Mucosa of stomach (tissue), 1 donor: ENCODE results near the gene RFX3.

ENCODE experiments used
- H3K27me3 ChIP-seq: one replicate; pipeline ENCODE4 v1.7.0; 2013; ENCODE audit warnings: mild to moderate bottlenecking, low read length; ENCODE audit not compliant: control insufficient read depth, insufficient read depth
- H3K36me3 ChIP-seq: one replicate; pipeline ENCODE4 v1.7.0; 2013; ENCODE audit warnings: low read length; ENCODE audit not compliant: control insufficient read depth, insufficient read depth
- H3K4me1 ChIP-seq: one replicate; pipeline ENCODE4 v1.7.0; 2013; ENCODE audit warnings: mild to moderate bottlenecking, low read length; ENCODE audit not compliant: control insufficient read depth, insufficient read depth
- H3K4me3 ChIP-seq: one replicate; pipeline ENCODE4 v1.7.0; 2013; ENCODE audit warnings: low read length
- H3K9ac ChIP-seq: one replicate; pipeline ENCODE4 v1.7.0; 2013; ENCODE audit warnings: mild to moderate bottlenecking, low read length, moderate library complexity
- H3K9me3 ChIP-seq: one replicate; pipeline ENCODE4 v1.7.0; 2013; ENCODE audit warnings: mild to moderate bottlenecking, low read length, moderate library complexity; ENCODE audit not compliant: control insufficient read depth
- donor health status: Pancreatic carcinoma.

RFX3 gene

DNA sequence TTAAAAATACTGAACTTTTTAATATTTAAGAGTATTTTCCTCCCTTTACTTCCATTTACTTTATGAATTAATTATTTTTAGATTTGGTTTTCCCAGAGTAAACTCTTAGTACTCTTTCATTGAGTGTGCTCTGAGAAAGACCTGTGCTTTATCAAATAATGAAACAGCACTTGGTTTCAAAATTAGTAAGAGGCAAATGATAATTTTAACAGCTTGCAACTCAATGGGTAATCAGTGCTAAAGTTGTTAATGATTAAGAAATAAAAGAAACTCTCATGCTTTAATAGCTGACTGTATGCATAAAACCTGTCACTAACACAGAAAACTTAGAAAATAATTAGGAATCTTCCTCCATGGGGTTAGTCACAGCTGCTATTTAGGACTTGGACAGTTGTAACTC is 244.4 kb downstream of the RFX3 start:
- Histone ChIP-seq H3K27me3 (no peaks in the 10 kb centered on the region), H3K9ac (no peak overlapping the region), H3K4me1 (no peaks in the 10 kb centered on the region), H3K9me3 (no peaks in the 10 kb centered on the region), H3K4me3 (no peak overlapping the region), H3K36me3 (no peaks in the 10 kb centered on the region)

DNA sequence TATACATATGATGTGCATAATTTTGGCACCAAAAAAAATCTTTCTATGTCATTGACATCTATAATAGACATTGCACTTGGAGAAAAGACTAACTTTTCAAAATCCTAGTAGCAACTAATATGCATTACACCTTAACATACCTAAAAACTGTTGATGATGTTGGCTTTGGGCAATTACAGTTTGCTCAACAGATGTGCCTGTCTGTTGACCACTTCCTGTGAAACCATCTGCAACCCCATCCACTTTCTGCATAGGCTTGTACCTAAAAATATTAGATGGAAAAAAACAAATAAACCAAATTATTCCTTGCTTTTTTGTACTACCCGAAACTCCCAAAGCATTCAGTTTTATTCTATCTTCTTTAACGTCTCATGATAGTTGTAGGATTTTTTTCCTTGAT is 248.6 kb downstream of the RFX3 start:
- no peaks in the 10 kb centered on the region for H3K9me3 ChIP-seq
- no peaks in the 10 kb centered on the region for H3K4me1 ChIP-seq
- no peak overlapping the region for H3K9ac ChIP-seq
- H3K27me3 ChIP-seq = no peaks in the 10 kb centered on the region
- H3K36me3 ChIP-seq = no peaks in the 10 kb centered on the region
- H3K4me3 ChIP-seq = no peak overlapping the region

DNA sequence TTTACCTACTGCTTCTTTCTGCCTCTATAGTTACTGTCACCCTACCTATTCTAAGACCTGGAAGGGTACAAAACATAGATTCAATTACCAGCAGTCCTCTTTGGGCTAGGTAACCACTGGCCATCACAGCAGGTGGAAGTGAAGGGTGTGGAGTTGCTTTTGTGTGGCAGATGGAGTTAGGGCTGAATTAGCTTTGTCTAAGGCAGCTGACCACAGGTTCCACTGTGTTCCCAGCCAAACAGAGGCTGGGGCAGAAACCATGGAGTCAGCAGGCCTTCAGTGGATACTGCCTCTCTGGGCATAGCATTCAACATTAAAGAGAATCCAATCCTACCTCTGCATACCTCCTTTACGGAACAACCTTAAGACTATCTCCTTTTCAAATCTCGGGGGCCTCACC is 254.2 kb downstream of the RFX3 start:
- H3K4me3 ChIP-seq = no peak overlapping the region
- no peaks in the 10 kb centered on the region for H3K4me1 ChIP-seq
- H3K27me3 ChIP-seq = no peaks in the 10 kb centered on the region
- no peaks in the 10 kb centered on the region for H3K9me3 ChIP-seq
- H3K9ac ChIP-seq = no peak overlapping the region
- H3K36me3 ChIP-seq = no peaks in the 10 kb centered on the region

DNA sequence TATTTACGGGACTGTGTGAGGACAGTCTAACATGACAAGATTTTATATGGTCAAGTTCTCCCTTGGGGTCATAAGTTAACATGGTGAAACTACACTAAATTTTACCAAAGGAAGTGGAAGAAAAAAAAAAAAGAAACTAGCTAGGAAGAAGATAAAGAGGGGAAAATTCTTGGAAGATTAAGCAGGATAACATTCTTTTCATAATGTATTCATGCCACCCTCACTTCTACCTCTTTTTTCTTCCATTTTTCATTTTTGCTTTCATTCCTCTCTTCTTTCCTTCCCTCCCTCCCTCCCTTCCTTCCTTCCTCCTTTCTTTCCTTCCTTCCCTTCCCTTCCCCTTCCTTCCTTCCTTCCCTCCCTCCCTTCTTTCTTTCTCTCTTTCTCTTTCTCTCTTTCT is 254.6 kb downstream of the RFX3 start:
- no peak overlapping the region for H3K9ac ChIP-seq
- H3K27me3 ChIP-seq = no peaks in the 10 kb centered on the region
- no peak overlapping the region for H3K4me3 ChIP-seq
- H3K36me3 ChIP-seq = no peaks in the 10 kb centered on the region
- no peaks in the 10 kb centered on the region for H3K9me3 ChIP-seq
- H3K4me1 ChIP-seq = no peaks in the 10 kb centered on the region

DNA sequence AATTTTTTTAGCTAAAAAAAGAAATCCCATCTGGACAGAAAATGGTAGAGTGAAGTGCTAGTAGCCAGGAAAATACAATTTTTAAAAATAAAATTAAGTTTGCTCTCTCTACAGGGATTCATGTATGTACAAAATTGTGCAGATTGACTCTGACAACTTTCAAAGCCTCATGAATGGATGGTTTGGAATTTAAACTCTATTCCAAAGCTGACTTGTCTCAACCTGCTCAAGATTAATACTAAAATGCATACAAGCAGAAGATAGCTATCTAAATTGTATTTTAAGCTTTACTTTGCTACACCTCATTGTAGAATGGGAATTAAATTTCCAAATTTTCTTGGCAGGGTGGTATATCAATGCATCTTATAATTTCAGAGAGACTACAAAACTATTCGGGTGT is 257.6 kb downstream of the RFX3 start:
- no peaks in the 10 kb centered on the region for H3K9me3 ChIP-seq
- H3K4me3 ChIP-seq = no peak overlapping the region

DNA sequence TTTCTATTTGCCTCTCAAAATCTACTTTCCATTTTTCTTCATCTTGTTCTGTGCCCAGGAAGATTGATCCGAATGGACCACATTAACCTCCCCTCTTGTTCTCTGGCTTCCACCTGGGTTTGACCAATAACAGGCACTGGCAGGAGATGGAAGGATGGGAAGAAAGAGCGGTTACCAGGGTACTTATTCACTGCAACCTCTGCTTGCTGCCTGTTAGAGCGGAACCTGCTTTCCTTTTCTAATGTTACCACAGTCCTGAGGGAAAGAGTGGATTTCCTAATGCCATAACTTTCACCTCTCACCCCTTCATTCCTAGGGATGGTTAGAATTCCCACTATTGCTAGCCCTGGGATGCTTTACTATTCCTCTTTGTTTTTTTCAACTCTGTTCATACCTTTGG is 262.1 kb downstream of the RFX3 start:
- Histone ChIP-seq H3K27me3 (no peaks in the 10 kb centered on the region), H3K36me3 (no peaks in the 10 kb centered on the region), H3K4me3 (no peak overlapping the region), H3K9me3 (no peaks in the 10 kb centered on the region), H3K9ac (no peak overlapping the region), H3K4me1 (no peaks in the 10 kb centered on the region)

More for the DNA sequence above, 257.6 kb downstream of the RFX3 start:
- H3K4me1 ChIP-seq = no peaks in the 10 kb centered on the region
- H3K27me3 ChIP-seq = no peaks in the 10 kb centered on the region
- no peak overlapping the region for H3K9ac ChIP-seq
- no peaks in the 10 kb centered on the region for H3K36me3 ChIP-seq

DNA sequence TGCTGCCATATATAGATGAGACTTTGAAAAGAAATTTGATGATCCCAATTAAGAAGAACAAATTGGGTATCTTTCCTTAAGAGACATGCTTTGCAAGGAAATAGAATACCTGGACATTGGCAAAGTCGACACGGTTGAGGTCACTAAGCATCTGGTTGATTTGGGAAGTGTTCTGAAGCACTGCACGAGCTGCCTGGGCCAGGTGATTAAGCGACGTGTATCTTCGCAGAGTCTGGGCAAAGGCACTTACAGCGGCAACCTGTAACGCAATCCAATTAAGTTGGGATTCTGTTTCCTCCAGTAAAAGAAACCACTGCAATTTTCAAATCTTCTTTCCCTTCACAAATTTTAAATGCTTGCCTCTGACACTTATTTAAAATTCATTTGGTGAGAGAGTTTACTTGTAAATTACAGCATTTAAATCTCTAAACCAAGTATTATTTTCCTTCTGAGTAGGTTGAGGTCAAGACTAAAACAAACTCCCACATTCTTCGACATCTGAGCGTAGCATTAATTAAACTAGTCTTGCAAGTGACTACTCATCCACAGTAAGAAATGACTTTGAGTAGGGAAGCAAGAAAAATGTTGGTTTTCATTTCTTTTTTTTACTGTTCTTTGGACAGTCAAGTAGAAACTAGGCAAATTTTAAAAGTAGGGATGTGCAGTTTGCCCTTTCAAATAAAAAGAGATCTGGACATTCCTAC is 262.8 kb downstream of the RFX3 start:
- no peaks in the 10 kb centered on the region for H3K9me3 ChIP-seq
- H3K9ac ChIP-seq = no peak overlapping the region
- no peaks in the 10 kb centered on the region for H3K36me3 ChIP-seq
- H3K4me1 ChIP-seq = no peaks in the 10 kb centered on the region
- H3K4me3 ChIP-seq = no peak overlapping the region
- no peaks in the 10 kb centered on the region for H3K27me3 ChIP-seq

DNA sequence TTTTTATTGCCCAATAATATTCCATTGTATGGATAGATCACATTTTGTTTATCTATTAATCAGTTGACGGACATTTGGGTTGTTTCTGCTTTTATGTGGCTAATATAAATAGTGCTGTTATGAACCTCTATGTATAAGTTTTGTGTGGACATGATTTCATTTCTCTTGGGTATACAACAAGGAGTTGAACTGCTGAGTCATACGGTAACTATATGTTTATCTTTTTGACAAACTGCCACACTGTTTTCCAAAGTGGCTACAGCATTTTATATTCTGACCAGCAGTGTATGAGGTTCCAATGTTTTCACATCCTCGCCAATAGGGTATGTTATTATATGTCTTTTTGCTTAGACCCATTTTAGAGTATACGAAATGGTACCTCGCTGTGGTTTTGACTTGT is 264.3 kb downstream of the RFX3 start:
- Histone ChIP-seq H3K36me3 (no peaks in the 10 kb centered on the region), H3K9me3 (no peaks in the 10 kb centered on the region), H3K4me3 (no peak overlapping the region), H3K9ac (no peak overlapping the region), H3K27me3 (no peaks in the 10 kb centered on the region), H3K4me1 (no peaks in the 10 kb centered on the region)

DNA sequence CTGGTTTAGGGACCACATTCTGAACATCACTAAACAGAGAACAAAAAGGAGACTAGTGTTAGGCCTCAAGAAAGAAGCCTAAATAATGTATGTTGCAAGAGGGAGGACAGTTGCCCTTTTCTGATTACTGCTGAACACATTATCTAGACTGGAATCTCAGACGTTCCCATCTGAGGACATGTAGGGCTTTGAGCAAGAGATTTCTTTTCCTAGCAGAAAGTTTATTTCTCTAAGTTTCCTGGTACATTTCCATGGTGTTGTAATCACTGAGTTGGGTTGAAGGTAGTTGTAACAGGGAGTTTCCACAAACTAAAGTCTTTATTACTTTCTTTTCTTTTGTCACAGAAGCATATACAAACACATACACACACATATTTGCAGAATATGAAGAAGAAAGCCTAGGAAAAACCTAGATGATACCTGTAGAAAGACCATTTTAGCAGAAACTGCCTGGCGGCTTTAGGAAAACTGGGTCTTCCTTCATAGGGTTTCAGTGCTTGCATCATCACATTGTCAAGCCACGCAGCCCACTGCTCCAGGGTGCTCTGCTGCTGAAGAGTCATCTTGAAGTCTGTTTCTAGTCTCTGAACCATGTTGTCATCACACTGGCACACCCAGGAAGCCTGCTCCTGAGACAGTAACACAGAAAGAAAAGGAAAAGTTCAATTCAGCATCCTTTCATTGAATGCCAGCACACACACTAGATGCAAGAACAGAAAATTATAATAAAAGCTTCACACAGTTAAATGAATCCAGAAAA is 269.1 kb downstream of the RFX3 start:
- H3K9me3 ChIP-seq = no peaks in the 10 kb centered on the region
- H3K4me1 ChIP-seq = no peaks in the 10 kb centered on the region
- no peaks in the 10 kb centered on the region for H3K27me3 ChIP-seq
- no peaks in the 10 kb centered on the region for H3K36me3 ChIP-seq
- H3K9ac ChIP-seq = no peak overlapping the region
- no peak overlapping the region for H3K4me3 ChIP-seq

DNA sequence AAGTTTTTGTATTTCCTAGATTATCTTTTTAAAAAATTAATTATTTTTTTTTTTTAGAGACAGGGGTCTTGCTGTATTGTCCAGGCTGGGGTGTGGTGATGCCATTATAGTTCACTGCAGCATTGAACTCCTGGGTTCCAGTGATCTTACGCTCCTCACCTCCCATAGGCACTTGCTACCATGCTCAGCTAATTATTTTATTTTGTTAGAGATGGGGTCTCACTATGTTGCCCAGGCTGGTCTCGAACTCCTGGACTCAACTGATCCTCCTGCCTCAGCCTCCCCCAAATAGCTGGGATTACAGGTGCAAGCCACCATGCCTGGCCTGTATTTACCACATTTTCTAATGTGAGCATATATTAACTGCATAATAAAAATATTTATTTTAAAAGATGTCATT is 274.5 kb downstream of the RFX3 start:
- no peaks in the 10 kb centered on the region for H3K36me3 ChIP-seq
- no peak overlapping the region for H3K9ac ChIP-seq
- H3K27me3 ChIP-seq = no peaks in the 10 kb centered on the region

DNA sequence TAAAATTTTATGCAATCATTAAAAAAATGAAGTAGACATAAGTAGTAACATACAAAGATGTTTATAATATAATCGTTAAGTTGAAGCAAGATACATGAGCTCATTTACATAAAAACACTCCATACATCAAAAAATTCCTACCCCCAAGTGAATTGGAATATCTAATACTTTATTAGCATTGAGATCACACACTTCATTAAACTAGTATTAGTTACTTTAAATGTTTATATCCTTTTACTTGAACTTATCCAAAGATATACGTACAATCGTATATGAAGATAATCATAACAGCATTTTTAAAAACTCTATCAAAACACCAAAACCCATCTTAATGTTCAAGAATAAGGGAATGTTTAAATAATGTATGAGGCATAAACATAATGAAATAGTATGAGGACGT is 275.1 kb downstream of the RFX3 start:
- Histone ChIP-seq H3K9me3 (no peaks in the 10 kb centered on the region), H3K27me3 (no peaks in the 10 kb centered on the region), H3K36me3 (no peaks in the 10 kb centered on the region), H3K4me1 (no peaks in the 10 kb centered on the region), H3K9ac (no peak overlapping the region), H3K4me3 (no peak overlapping the region)

More for the DNA sequence above, 274.5 kb downstream of the RFX3 start:
- H3K9me3 ChIP-seq = no peaks in the 10 kb centered on the region
- H3K4me1 ChIP-seq = no peaks in the 10 kb centered on the region
- no peak overlapping the region for H3K4me3 ChIP-seq

DNA sequence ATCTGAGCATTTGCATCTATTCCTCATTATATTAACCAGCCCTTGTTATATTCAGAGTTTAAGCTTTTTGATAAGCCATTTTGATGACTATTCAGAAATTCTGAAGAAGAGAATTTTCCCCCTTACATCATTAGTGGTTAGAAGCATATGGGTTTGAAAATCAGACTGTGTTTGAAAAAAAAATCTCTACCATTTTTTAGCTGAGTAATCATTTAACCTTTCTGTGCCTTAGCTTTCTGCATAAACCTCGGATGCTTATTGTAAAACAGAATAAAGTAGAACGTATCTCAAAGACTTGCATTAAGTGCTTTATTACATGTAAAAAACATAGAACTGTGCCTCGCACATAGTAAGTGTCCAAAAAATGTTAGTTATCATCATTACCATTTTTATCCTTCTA is 278.6 kb downstream of the RFX3 start:
- Histone ChIP-seq H3K4me3 (no peak overlapping the region), H3K9me3 (no peaks in the 10 kb centered on the region), H3K4me1 (no peaks in the 10 kb centered on the region), H3K27me3 (no peaks in the 10 kb centered on the region), H3K9ac (no peak overlapping the region), H3K36me3 (no peaks in the 10 kb centered on the region)
